Sigmoid colon (tissue), 7 donors: ENCODE measurements around the gene LCP2. TPM values are rescaled to one million over a fixed set of nuclear protein-coding genes. Genes with fewer than 3 reads are reported as not detected.
A peak's percentile ranks its signal among the peaks of the same experiment; 100 is the strongest.

Experiments
- DNase-seq: peaks from one replicate; pipeline ENCODE4 v3.0.0-alpha.2; 2019
- H3K27ac ChIP-seq, 4 donors: fragments of 200-600 bp; sonication (generic); one replicate each; pipeline ENCODE4 v1.5.1; 2016 to 2019; ENCODE audit warnings: mild to moderate bottlenecking in 1 of 4
- H3K27me3 ChIP-seq, 3 donors: fragments of 200-600 bp; sonication (generic); one replicate each; pipeline ENCODE4 v1.5.1; 2019; ENCODE audit warnings: mild to moderate bottlenecking in 1 of 3
- H3K36me3 ChIP-seq, 4 donors: fragments of 200-600 bp; sonication (generic); one replicate each; pipeline ENCODE4 v1.5.1; 2016 to 2019
- H3K4me1 ChIP-seq, 4 donors: fragments of 200-600 bp; sonication (generic); one replicate each; pipeline ENCODE4 v1.5.1; 2017 to 2019
- H3K4me3 ChIP-seq, 4 donors: fragments of 200-600 bp; sonication (generic); one replicate each; pipeline ENCODE4 v1.5.1; 2017 to 2019; ENCODE audit warnings: mild to moderate bottlenecking in 2 of 4, moderate library complexity in 1 of 4
- H3K9me3 ChIP-seq, 4 donors: fragments of 200-600 bp in 3 of 4; sonication (generic) in 3 of 4; one replicate each; pipeline versions ENCODE4 v1.5.1 to v1.6.1; 2013 to 2019
- CTCF ChIP-seq, 4 experiments: fragments of 450-650 bp in 3 of 4; fragments of 200-600 bp in 1 of 4; IDR thresholded peaks; one replicate each; pipeline ENCODE4 v1.5.1; 2016 to 2019; ENCODE audit warnings: antibody characterized with exemption in 4 of 4, mild to moderate bottlenecking in 3 of 4, moderate library complexity in 2 of 4
- EP300 ChIP-seq, 4 donors: sonication (generic); formaldehyde crosslinking; IDR thresholded peaks; one replicate each; pipeline ENCODE4 v1.6.1; 2017; ENCODE audit warnings: antibody characterized with exemption in 4 of 4
- POLR2A ChIP-seq, 2 donors: fragments of 450-650 bp; IDR thresholded peaks; one replicate each; pipeline ENCODE4 v1.6.1; 2016; ENCODE audit warnings: antibody characterized with exemption in 2 of 2, mild to moderate bottlenecking in 2 of 2, moderate library complexity in 2 of 2
- POLR2AphosphoS5 ChIP-seq, 4 donors: sonication (generic); formaldehyde crosslinking; IDR thresholded peaks; one replicate each; pipeline ENCODE4 v1.6.1; 2017; ENCODE audit warnings: antibody characterized with exemption in 4 of 4
- WGBS, 2 donors: extraction: QIAGEN DNeasy Blood & Tissue Kit; methylation state at CpG; one replicate each; pipeline ENCODE4 v1.1.7; 2013; 5-methylcytosine and 5-hydroxymethylcytosine counted together
- intact Hi-C: fragments of 100-400 bp; cut with DNase I; formaldehyde crosslinking; loops from one replicate; pipeline ENCODE4 v1.15.1; 2023
- polyA plus RNA-seq, 3 donors: library from polyadenylated mRNA; stranded (reverse); fragments of 200-250 nt; gene quantifications; one replicate each; pipeline ENCODE4 v1.2.3, GENCODE V29; 2013
- total RNA-seq, 4 donors: library from RNA; depleted of rRNA; stranded (reverse); fragments of >200 nt; gene quantifications; one replicate each; pipeline ENCODE4 v1.1.0, GENCODE V29; 2016
- donor health status: healthy with polysubstance abuse.
- donor health status: Bipolar disorder and iron deficiency.
- donor health status: healthy.

Gene LCP2
- total and polyA plus RNA-seq, 7 donors = 5.4 to 22.3 (median 12.2) TPM

- no peaks in the 10 kb centered on the region for H3K9me3 ChIP-seq
- 82 to 87% methylated on average over 4 of the region's 4 CpGs for WGBS, 2 donors
- H3K27me3 ChIP-seq = no peaks in the 10 kb centered on the region
- no peak for TF ChIP-seq POLR2A (IDR thresholded peaks at IDR 0.05)
- TF ChIP-seq EP300 (IDR thresholded peaks at IDR 0.05) = no peak
- TF ChIP-seq CTCF (IDR thresholded peaks at IDR 0.05) = no peak
- no peak for TF ChIP-seq POLR2AphosphoS5 (IDR thresholded peaks at IDR 0.05)
- peak; percentile 25 for DNase-seq
- no peaks in the 10 kb centered on the region for H3K36me3 ChIP-seq
- H3K27ac ChIP-seq = no peak overlapping the region
- intact Hi-C loops = no loop called here
- H3K4me1 ChIP-seq = peaks cover 0 to 15% (median 9%) of the 10 kb centered on the region in 4 donors
- no peak overlapping the region for H3K4me3 ChIP-seq
Measured at GRCh38 chr5:170292179-170293104, 5.1 kb downstream of the LCP2 start.

GRCh38 chr5:170290498-170290897, 7.1 kb downstream of the LCP2 start:
- intact Hi-C loops = no loop called here
- WGBS, 2 donors = 72 to 73% methylated on average over 3 of the region's 3 CpGs

GRCh38 chr5:170289764-170290163, 7.8 kb downstream of the LCP2 start:
- Histone ChIP-seq H3K4me1 (peaks cover 0 to 15% (median 9%) of the 10 kb centered on the region in 4 donors), H3K36me3 (no peaks in the 10 kb centered on the region), H3K27ac (peak overlapping the region in 3 of 4 donors; percentile 14 to 62 (median 50)), H3K9me3 (no peaks in the 10 kb centered on the region), H3K4me3 (no peak overlapping the region), H3K27me3 (no peaks in the 10 kb centered on the region)
- intact Hi-C loops = no loop called here
- no peak for TF ChIP-seq POLR2A (IDR thresholded peaks at IDR 0.05)
- TF ChIP-seq POLR2AphosphoS5 (IDR thresholded peaks at IDR 0.05) = peak in 2 of 4 donors; percentile 12 to 48
- no peak for TF ChIP-seq EP300 (IDR thresholded peaks at IDR 0.05)
- no peak for TF ChIP-seq CTCF (IDR thresholded peaks at IDR 0.05)
- peak; percentile 76 for DNase-seq
- 43 to 73% methylated on average over 4 of the region's 4 CpGs for WGBS, 2 donors

More at GRCh38 chr5:170290498-170290897, 7.1 kb downstream of the LCP2 start:
- no peaks in the 10 kb centered on the region for H3K9me3 ChIP-seq
- peak overlapping the region in 3 of 4 donors; percentile 14 to 50 (median 31) for H3K27ac ChIP-seq
- no peaks in the 10 kb centered on the region for H3K36me3 ChIP-seq
- no peak for DNase-seq
- TF ChIP-seq POLR2A (IDR thresholded peaks at IDR 0.05) = no peak
- no peak for TF ChIP-seq EP300 (IDR thresholded peaks at IDR 0.05)
- TF ChIP-seq CTCF (IDR thresholded peaks at IDR 0.05) = no peak
- no peak for TF ChIP-seq POLR2AphosphoS5 (IDR thresholded peaks at IDR 0.05)
- H3K4me3 ChIP-seq = no peak overlapping the region
- H3K4me1 ChIP-seq = peaks cover 0 to 15% (median 9%) of the 10 kb centered on the region in 4 donors
- H3K27me3 ChIP-seq = no peaks in the 10 kb centered on the region

- Histone ChIP-seq H3K9me3 (no peaks in the 10 kb centered on the region), H3K27ac (peak overlapping the region; percentile 43 to 62 (median 55)), H3K4me1 (peaks cover 0 to 15% (median 9%) of the 10 kb centered on the region in 4 donors), H3K36me3 (no peaks in the 10 kb centered on the region), H3K4me3 (no peak overlapping the region), H3K27me3 (no peaks in the 10 kb centered on the region)
- TF ChIP-seq EP300 (IDR thresholded peaks at IDR 0.05) (no peak), POLR2A (IDR thresholded peaks at IDR 0.05) (no peak), POLR2AphosphoS5 (IDR thresholded peaks at IDR 0.05) (no peak), CTCF (IDR thresholded peaks at IDR 0.05) (no peak)
- WGBS, 2 donors = 76 to 86% methylated on average over 3 of the region's 3 CpGs
- peak; percentile 48 for DNase-seq
- intact Hi-C loops = no loop called here
Measured at GRCh38 chr5:170289121-170289520, 8.5 kb downstream of the LCP2 start.
